Psoas muscle (tissue), 8 donors: ENCODE measurements around the gene ARHGEF3. TPM values are rescaled to one million over a fixed set of nuclear protein-coding genes. Genes with fewer than 3 reads are reported as not detected.

Experiments
- ATAC-seq, 4 donors: fragments of 200-7000 bp; cut with Tn5 transposase; one replicate each; pipeline ENCODE4 v1.9.1; 2020; ENCODE audit warnings: moderate library complexity in 3 of 4, mild to moderate bottlenecking in 2 of 4
- DNase-seq, 2 donors: peaks; one replicate each; pipeline ENCODE4 v3.0.0-alpha.2; 2020
- H3K27ac ChIP-seq: fragments of 200-600 bp; one replicate; pipeline ENCODE4 v1.8.0; 2022
- H3K27me3 ChIP-seq, 3 donors: fragments of 200-600 bp in 1 of 3; one replicate each; pipeline versions ENCODE4 v1.6.1 to v1.8.0; 2013 to 2022; ENCODE audit warnings: low read length in 2 of 3, mild to moderate bottlenecking in 2 of 3, moderate library complexity in 1 of 3; ENCODE audit not compliant: insufficient read depth in 3 of 3
- H3K36me3 ChIP-seq, 2 donors: fragments of 200-600 bp in 1 of 2; one replicate each; pipeline versions ENCODE4 v1.6.1 to v1.8.0; 2013 to 2022; ENCODE audit warnings: low read depth in 1 of 2, mild to moderate bottlenecking in 1 of 2, moderate library complexity in 1 of 2; ENCODE audit not compliant: insufficient read depth in 1 of 2
- H3K4me1 ChIP-seq: fragments of 200-600 bp; one replicate; pipeline ENCODE4 v1.8.0; 2022
- H3K4me3 ChIP-seq: fragments of 200-600 bp; one replicate; pipeline ENCODE4 v1.8.0; 2022; ENCODE audit warnings: mild to moderate bottlenecking
- H3K9me3 ChIP-seq: fragments of 200-600 bp; one replicate; pipeline ENCODE4 v1.8.0; 2022
- WGBS, 3 donors: extraction: QIAGEN DNeasy Blood & Tissue Kit; methylation state at CpG; one replicate each; pipeline versions ENCODE4 v1.1.6 to v1.1.7; 2013; 5-methylcytosine and 5-hydroxymethylcytosine counted together
- intact Hi-C, 2 donors: fragments of 100-400 bp; cut with DNase I; formaldehyde crosslinking; loops; one replicate each; pipeline versions ENCODE4 v1.11.0 to v1.14.2; 2022
- polyA plus RNA-seq, 3 donors: library from polyadenylated mRNA; stranded (reverse); fragments of 200-250 nt; gene quantifications; one replicate each; pipeline ENCODE4 v1.2.3, GENCODE V29; 2013
- total RNA-seq, 4 donors: library from RNA; stranded (reverse); fragmentation: NEBNext Ultra II Directional in 2 of 4; extraction: Animal tissue kit (Norgen Biotek cat#: 25700) in 2 of 4; gene quantifications; one replicate each; pipeline versions ENCODE4 v1.2.1 to v1.2.4, GENCODE V29; 2021 to 2023
- TF ChIP-seq, protein P1 (sequence below): fragments of 200-600 bp; IDR thresholded peaks from one replicate; pipeline ENCODE4 v1.8.0; 2022; ENCODE audit warnings: antibody characterized with exemption
- donor health status: healthy with polysubstance abuse.
- donor health status: DM: no; HTN: no; CAD: no; lungs with moderate emphysema.
- donor health status: Bipolar disorder and iron deficiency.
- donor health status: healthy.
- donor health status: DM: yes; HTN: yes; CAD: no.
- donor health status: DM: no; HTN: no; CAD: no.
- donor health status: DM: no; HTN: no; CAD: no.
- donor health status: DM: yes; HTN: yes; CAD: no.

Gene ARHGEF3
- total and polyA plus RNA-seq, 7 donors: 4.6 to 10.4 (median 6.3) TPM

DNA sequence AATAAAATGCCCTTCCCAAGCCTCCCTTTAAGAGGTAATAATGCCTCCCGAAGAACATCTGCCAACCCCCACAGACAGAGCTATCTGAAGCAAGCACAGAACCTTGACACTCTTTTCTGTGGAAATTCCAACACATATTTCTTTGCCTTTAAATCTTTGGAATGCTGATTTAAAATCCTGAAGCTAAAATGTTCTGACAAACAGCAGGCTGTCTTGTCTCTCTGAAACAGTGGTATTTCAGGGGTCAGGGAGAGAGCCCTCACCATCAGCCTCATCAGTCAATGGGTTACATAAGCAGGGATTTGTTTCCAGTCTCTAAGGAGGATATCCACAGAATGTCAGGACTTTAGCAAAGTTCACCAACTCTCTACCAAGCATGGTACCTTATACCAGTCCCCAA lies 27.8 kb upstream of the ARHGEF3 start:
- ATAC-seq (no peak), DNase-seq (no peak)
- no peaks in the 10 kb centered on the region for H3K4me1 ChIP-seq
- H3K4me3 ChIP-seq: no peak overlapping the region
- H3K27ac ChIP-seq: no peak overlapping the region
- TF ChIP-seq, protein P1, sequence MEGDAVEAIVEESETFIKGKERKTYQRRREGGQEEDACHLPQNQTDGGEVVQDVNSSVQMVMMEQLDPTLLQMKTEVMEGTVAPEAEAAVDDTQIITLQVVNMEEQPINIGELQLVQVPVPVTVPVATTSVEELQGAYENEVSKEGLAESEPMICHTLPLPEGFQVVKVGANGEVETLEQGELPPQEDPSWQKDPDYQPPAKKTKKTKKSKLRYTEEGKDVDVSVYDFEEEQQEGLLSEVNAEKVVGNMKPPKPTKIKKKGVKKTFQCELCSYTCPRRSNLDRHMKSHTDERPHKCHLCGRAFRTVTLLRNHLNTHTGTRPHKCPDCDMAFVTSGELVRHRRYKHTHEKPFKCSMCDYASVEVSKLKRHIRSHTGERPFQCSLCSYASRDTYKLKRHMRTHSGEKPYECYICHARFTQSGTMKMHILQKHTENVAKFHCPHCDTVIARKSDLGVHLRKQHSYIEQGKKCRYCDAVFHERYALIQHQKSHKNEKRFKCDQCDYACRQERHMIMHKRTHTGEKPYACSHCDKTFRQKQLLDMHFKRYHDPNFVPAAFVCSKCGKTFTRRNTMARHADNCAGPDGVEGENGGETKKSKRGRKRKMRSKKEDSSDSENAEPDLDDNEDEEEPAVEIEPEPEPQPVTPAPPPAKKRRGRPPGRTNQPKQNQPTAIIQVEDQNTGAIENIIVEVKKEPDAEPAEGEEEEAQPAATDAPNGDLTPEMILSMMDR: no peak
- intact Hi-C loops: loop anchor here in 1 of 2 donors (10.0 kb wide), 1 partner anchor 125 kb away; no protein-coding TSS in a partner anchor
- no peaks in the 10 kb centered on the region for H3K9me3 ChIP-seq
- no peaks in the 10 kb centered on the region for H3K36me3 ChIP-seq
- no peaks in the 10 kb centered on the region for H3K27me3 ChIP-seq
- WGBS, 3 donors: 25 to 66% (median 64%) methylated on average over 1 of the region's 1 CpG

DNA sequence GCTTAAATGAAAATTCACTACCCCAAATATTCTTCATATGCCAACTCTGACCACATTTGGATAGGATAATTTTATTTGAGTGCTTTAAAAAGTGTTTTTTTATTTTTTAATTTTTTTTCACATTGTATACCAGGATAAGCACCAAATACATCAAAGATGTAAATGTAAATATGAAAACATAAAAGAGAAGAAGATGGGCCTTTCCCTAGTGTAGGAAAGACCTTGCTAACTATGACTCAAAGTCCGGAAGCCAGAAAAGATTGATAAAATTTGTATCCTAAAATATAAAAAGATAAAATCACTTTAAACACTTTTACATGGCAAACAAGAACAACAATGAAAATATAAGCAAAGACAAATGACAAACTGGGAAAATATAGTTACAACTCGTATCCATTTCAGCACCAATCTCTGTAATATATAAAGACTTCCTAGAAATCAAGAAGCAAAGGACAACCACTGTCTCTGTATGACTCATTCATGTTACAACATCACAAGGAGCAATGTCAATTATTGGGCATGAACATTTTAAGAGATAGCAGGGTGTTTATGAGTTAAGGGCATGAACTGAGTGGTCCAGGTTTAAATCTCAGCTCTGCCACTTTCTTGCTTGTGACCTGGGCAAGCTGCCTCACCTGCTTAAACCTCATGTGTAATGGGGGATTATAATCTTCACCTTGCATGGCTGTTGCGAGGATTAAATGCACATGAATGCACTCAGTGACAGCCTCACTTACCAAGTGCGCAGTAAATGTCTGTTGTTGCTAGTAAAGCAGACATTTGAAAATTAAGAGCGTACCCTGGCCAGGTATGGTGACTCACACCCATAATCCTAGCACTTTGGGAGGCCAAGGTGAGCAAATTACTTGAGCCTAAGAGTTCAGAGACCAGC lies 25.3 kb upstream of the ARHGEF3 start:
- 97 to 98% (median 97%) methylated on average over 5 of the region's 5 CpGs for WGBS, 3 donors
- ATAC-seq: no peak
- TF ChIP-seq, protein P1: no peak

DNA sequence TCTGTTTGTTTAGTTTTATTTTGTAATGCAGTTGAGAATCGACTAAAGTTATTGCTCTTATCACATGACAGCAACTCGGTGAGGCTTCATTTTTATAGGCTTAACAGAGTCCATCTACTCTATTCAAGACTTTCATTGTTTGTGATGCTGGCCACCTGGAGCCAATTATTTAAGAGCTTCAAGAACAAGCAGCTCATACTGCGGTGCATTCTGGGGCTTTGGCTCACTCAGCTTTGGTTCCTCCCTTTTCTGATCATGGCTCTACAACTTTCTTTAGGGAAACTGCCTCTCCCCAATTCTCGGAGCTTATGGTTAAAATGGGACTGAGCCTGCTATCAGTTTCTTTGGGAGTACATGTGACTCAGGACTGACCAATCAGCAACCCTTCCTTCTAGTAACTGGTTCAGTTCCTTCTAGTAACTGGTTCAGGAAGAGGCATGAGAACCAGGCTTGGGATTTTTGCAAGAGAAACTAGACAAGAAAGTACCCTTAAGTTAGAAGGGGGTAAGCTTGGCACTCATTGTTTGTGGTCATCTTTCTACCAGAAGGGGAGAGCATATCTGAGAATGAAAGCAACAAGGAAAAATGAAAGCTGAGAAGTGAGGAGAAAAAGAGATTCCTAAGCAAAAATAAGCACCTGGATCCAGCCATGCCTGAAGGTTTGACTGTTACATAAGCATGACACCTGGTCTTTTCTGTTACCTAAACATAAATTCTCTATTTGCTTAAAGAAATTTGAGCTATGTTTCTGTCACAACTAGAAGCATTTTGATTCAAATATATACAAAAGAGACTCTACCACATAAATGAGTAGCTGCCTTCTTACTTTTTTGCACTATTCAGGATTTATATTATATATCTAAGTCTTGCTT lies 24.1 kb upstream of the ARHGEF3 start:
- H3K9me3 ChIP-seq: no peaks in the 10 kb centered on the region
- ATAC-seq (no peak), DNase-seq (no peak)
- H3K27ac ChIP-seq: no peak overlapping the region
- 49 to 65% (median 49%) methylated on average over 4 of the region's 4 CpGs for WGBS, 3 donors
- TF ChIP-seq, protein P1: no peak
- no peaks in the 10 kb centered on the region for H3K27me3 ChIP-seq
- no peak overlapping the region for H3K4me3 ChIP-seq
- H3K4me1 ChIP-seq: no peaks in the 10 kb centered on the region
- H3K36me3 ChIP-seq: no peaks in the 10 kb centered on the region
- intact Hi-C loops: loop anchor here in 1 of 2 donors (1.0 to 10.0 kb wide), 2 partner anchors 15 to 129 kb away; no protein-coding TSS in a partner anchor

More for the DNA sequence above, 25.3 kb upstream of the ARHGEF3 start:
- Histone ChIP-seq H3K27me3 (no peaks in the 10 kb centered on the region), H3K9me3 (no peaks in the 10 kb centered on the region), H3K4me1 (no peaks in the 10 kb centered on the region), H3K27ac (no peak overlapping the region), H3K4me3 (no peak overlapping the region), H3K36me3 (no peaks in the 10 kb centered on the region)
- no peak for DNase-seq
- intact Hi-C loops: loop anchor here in 1 of 2 donors (10.0 kb wide), 1 partner anchor 128 kb away; no protein-coding TSS in a partner anchor

DNA sequence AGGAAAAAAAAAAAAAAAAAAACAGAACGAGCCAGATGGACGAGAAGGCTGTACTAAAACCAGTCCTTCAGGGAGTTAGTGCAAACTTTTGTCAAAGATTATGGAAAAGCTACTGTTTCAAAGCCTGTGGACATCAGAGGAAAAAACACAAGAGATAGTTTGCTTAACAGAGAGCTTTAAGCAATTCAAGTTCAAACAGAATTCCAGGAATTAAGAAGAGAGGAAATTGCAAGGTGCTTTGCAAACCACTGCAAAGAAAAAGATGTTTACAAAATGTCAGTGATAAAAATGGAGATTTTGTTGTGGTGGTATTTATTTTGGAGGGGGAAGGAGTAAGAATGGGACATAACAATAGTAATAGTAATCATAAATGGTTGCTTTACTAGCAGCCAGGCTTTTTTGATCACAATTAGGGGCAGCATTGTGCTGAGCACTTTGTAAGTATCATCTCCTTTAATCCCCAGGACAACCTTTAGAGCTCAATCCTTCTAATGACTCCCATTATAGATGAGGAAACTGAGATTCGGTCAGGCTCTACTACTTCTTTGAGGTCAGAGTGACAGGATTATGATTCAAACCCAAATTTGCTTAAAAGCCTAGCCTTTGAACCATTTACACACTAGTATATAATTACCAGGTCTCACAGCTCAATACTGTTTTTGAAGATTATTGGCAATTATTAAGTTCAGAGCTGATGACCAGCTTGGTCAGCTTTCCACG lies 22.4 kb upstream of the ARHGEF3 start:
- Histone ChIP-seq H3K4me3 (no peak overlapping the region), H3K4me1 (no peaks in the 10 kb centered on the region), H3K36me3 (no peaks in the 10 kb centered on the region), H3K27me3 (no peaks in the 10 kb centered on the region), H3K27ac (no peak overlapping the region), H3K9me3 (no peaks in the 10 kb centered on the region)
- 45 to 56% (median 51%) methylated on average over 4 of the region's 4 CpGs for WGBS, 3 donors
- ATAC-seq: no peak
- intact Hi-C loops: loop anchor here in 1 of 2 donors (10.0 kb wide), 1 partner anchor 131 kb away; no protein-coding TSS in a partner anchor
- TF ChIP-seq, protein P1: no peak
- no peak for DNase-seq
